HG03378 (cell line): ENCODE measurements around the gene INHBB.
"Not testable (repeated sequence)": the region's sequence is repeated elsewhere in the genome, so short reads cannot be mapped to it uniquely, and the experiment has no call there.

Experiments
- ATAC-seq: cut with Tn5 transposase; IDR thresholded peaks from one replicate; pipeline ENCODE4 v1.9.1; 2021; ENCODE audit warnings: mild to moderate bottlenecking, moderate library complexity; ENCODE audit not compliant: unreplicated experiment

INHBB gene

GRCh38 chr2:120346026-120346666 is at the start of gene INHBB:
Gene INHBB (plus strand): TSS chr2:120346136. CDS start chr2:120346189, 53 bp downstream.
- ATAC-seq = no peak

DNA sequence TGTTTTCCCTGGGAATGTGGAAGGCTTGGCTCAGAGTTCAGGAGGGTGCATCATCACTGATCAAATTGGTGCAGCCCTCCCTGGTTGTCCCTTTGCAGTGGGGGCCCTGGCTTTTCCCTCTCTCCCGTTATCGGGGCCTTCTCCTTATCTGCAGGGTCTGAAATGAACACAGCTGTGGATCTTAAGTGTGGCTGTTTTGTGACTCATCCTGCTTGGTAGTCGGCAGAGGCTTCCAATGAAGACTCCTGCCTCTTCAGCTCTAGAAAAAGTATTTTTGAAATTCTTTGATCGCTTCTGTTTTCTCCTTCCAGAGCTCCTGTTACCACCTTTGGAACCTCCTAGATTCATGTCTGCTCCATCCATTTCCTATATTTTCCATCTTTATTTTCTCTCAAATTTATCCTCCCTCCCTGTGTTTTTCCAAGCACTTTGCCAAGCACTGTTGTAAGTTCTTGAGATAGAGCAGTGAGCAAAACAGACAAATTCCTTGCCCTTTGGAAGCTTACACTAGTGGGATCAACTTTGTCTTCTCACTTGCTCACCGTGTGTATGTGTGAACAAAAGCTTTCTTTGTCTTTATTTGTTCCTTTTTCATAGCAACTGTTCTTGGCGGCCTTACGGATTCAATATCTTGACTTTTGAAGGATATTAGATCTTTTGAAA is 47.6 kb upstream of the INHBB start:
- no peak for ATAC-seq

GRCh38 chr2:120299004-120299403 is 46.9 kb upstream of the INHBB start:
- no peak for ATAC-seq

DNA sequence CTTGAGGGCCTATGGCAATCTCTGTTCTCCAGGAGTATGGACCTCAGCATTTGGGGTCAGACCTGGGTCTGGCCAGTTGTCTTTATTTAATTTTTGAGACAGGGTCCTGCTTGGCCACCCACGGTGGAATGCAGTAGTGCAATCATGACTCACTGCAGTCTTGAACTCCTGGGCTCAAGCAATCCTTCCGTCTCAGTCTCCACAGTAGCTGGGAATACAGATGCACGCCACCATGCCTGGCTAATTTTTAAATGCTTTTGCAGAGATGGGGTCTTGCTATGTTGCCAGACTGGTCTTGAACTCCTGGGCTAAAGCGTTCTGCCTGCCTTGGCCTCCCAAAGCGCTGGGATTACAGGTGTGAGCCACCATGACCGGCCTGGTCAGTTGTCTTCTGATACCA is 46.4 kb upstream of the INHBB start:
- ATAC-seq = no peak

DNA sequence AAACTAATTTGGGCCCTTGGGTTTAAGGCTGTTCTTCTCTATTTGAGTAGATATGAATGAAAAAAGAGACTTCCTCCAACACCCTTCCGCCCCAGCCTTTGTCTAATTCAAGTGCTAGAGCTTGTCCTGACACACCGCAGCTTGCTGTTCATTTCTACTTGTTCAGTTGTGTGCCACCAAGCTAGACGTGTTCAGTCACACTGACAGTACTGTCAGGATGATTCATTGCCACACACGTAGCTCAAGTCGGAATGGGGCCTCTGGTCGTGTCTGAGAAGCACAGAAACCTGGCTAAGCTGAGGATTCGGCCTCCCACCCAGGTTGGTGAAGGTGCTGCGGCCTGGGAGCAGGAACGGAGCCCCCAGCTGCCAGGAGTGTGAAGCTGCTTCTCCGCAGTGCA is 45.6 kb upstream of the INHBB start:
- no peak for ATAC-seq

DNA sequence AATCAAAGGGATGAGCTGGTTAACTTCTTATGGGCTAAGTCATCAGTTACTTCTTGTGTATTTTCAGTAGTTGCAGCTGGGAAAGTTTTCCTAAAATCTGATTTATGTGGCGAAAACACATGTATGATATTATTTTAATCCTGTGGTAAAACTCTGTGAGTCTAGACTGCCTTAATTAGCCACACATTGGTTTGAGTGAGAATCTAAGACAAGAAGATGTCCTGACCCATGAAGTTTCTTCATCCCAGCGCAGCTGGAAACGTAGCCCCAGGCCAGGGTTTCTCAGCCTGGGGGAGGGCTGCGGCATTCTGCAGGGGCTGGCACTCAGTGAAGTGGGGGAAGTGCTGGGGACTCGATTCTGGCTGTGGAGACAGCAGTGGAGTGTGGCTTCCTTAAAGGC is 44.7 kb upstream of the INHBB start:
- no peak for ATAC-seq

DNA sequence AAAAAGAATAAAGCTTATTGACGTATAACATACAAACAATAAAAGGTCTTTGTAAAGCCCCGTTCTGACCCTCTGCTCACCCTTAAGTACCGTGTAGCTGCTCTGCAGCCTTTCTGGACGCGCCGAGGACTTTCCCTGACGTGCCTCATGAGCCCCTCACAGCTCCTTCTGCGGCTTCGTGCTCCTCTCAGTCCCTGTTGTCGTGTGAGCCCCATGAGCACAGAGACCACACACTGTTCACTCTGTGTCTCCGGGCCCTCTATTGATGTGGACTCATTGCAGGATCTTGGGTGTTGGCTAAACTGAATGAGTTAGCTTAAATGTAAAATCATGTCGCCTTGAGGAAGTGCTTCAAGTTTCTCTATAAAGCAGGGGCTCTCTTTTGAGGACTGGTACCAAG is 43.6 kb upstream of the INHBB start:
- no peak for ATAC-seq

GRCh38 chr2:120303177-120303576 is 42.8 kb upstream of the INHBB start:
- ATAC-seq = no peak

- no peak for ATAC-seq
Measured at GRCh38 chr2:120305296-120305695, 40.6 kb upstream of the INHBB start.

DNA sequence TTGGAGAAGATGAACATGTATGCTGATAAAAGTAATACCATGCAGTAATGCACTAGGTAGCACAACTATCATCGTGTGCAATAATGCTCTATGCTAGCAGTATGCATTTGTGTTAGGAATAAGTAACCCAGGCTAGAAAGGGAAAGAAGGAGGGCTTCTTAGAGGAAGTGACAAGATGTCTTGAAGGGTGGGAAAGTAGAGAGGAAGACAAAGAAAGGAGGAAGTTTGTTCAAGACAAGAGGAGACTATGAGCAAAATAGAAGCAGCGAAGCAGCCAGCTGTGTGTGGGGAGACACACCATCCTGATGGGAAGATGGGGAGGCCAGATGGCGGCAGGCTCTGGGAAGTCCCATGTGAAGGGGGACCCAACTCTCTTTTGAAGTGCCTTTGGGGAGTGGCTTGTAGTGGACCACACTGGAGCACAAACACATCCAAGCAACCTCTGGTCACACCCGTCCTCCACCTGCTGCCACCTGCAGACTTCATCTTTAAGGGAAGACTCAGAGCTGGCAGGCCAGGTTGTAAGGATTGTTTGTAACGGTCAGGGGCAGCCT is 39.9 kb upstream of the INHBB start:
- ATAC-seq = no peak

DNA sequence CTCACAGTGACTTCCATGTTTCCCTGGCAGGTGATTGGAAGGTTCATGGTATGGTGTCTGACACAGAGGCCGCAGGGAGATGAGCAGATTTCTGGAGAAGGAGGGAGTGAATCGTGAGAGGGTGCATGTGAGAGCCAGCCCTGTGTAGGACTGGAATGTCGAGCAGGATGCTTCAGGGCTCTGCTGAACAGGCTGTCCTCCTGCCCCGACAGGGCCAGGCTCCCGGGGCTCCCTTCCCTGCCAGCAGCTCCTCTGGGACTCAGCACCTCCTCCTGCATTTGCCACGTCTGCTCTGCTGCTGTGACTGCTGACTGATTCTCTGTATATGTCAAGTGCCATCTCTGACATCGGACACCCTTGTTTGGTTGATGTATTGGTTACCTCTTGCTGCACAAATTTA is 38.5 kb upstream of the INHBB start:
- ATAC-seq = no peak

DNA sequence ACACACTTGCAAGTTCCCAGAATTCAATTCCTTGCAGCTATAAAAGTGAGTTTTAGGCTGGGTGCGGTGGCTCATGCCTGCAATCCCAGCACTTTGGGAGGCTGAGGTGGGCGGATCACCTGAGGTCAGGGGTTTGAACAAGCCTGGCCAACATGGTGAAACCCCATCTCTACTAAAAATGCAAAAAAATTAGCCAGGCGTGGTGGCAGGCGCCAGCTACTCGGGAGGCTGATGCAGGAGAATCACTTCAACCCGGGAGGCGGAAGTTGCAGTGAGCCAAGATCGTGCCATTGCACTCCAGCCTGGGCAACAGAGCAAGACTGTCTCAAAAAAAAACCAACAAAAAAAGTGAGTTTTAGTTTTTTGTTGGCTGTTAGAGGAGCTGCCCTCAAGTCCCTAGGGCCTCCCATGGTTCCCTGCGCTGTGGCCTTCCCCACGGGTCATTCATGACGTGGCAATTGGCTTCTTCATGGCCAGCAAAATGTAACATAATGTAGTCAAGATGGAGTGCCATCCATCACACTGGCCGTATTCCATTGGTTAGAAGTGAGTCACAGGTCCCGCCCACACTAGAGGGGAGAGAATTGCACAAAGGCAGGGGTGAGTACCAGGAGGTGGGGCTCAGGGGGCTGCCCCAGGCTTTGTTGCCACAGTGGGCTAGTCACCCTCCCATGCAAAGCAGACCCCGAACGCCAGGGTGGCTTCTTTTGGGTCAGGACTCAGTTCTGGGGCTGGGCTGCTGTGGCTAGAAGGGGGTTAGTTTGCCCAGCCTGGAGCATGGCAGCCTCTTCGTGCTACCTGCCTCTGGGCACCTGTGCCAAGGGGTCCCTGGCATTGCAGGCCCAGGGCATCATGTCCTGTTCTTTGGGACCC is 37.7 kb upstream of the INHBB start:
- ATAC-seq = peak; percentile 45

- ATAC-seq = peak; percentile 41
Measured at GRCh38 chr2:120310136-120310535, 35.8 kb upstream of the INHBB start.

- not testable (repeated sequence) for ATAC-seq
Measured at GRCh38 chr2:120310841-120311240, 35.1 kb upstream of the INHBB start.

DNA sequence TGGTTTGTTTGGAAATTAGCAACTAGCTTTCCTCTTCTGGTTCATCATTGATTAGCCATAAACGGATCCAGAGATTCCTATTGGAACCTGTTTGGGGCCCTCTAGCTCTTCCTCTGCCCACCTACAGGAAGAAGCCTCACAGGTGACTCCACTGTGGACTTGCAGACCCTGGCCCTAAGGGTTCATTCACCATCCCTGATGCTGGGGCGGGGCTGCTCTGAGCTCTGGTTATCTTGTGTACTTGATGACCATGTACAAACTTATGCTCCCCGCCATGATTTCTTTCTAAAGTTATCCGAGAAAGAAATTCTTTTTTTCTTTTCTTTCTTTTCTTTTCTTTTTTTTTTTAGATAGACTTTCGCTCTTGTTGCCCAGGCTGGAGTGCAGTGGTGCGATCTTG is 33.9 kb upstream of the INHBB start:
- no peak for ATAC-seq

DNA sequence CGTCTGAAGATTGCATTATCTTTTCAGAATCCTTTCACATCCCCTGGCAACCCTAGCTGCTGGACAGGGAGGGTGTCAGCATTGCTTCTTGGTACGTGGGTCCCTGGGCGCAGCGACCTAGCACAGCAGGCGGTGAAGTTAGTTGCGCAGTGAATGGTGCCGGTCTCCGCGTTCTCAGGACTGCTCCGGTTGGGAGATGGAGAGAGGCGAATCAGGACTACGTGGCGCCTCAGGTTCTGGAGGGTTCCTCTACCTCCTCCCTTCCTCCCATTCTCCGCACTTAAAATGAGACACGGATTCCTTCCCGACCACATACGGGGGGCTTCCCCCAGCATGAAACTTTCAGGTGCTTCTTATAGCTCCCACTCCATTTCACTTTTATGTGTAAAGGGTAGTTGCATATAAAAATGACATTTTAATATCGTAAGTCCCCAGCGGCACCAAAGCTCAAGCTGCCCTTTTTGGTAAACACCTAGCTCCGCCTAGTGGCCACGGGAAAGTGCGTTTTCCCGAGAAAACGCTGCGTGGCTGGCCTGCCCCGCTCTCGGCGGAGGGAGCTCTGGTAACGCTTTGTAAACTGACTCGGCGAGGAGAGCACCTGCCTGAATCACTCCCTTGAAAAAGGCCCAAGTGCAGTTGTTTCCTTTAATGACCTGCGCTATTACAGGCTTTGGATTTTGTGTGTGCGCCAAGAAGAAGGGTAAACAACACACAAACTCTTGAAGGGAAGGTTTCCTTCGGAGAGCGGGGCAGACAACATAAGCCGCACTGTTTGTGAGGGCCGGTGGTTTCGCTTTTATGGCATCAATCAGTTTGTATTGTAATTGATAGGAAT is 32.9 kb upstream of the INHBB start:
- ATAC-seq = peak; percentile 46

- no peak for ATAC-seq
Measured at GRCh38 chr2:120313695-120314615, 32.0 kb upstream of the INHBB start.

DNA sequence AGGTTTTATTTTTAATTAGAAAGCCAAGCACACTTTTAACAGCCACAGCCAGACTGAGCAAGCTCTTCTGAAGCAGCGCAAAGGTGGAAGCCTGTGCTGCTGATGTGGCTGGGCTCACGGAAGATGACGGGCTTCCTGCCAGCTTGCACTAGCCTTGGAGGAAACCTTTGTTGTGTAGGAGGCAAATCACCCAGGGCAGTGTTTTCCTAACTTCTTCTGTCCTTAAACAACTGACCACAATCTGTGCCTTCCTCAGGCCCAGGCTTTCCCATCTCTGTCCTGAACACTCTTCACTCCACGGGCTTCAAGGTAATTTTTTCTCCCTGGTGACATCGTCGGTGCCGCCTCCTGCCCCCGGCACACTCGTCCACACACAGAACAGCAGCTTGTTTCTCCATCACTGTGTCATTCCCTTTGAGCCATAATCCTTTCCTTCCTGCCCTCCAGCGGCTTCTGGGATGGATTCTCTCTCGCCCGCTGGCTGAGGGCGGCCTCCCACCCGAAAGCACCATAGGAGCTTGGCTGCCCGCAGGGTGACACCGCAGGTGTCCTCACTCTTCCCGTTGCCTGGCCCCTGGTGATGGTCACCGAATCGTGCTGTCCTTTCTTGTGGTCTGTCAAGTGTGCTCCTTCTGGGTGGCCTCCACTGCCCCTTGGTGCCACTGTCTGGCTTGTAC is 31.1 kb upstream of the INHBB start:
- ATAC-seq = no peak
